GM19324 (cell line): Measurements from ENCODE around the gene SLC9B1.
"Not testable (repeated sequence)": the region's sequence is repeated elsewhere in the genome, so short reads cannot be mapped to it uniquely, and the experiment has no call there.

ENCODE experiments used
- ATAC-seq: cut with Tn5 transposase; IDR thresholded peaks from one replicate; pipeline ENCODE4 v1.9.1; 2021; ENCODE audit warnings: mild to moderate bottlenecking, moderate library complexity; ENCODE audit not compliant: unreplicated experiment, low FRiP score

SLC9B1 gene

GRCh38 chr4:103011378-103012025, 8.0 kb downstream of the SLC9B1 start:
- ATAC-seq = no peak

GRCh38 chr4:103010804-103011203, 8.7 kb downstream of the SLC9B1 start:
- no peak for ATAC-seq

GRCh38 chr4:103008875-103009729, 10.4 kb downstream of the SLC9B1 start:
- ATAC-seq = peak; percentile 72

DNA sequence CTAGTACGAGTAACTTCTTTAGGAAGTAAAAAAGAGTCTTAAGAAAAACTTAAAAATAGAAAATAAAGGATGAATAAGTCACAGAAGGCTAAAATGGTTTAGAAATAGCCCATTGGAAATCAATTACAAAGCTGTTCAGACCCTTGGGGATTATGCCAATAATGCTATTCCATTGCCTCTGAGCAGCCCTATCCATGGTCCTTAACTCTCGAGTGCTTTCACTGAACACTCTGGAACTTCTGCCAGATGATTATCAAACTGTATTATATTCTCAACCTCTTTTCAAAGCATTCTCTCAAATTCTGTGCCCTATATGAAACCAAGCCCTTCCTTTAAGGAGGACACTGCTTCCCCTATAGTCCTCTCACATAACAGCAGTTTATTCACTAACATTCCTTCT, 17.0 kb downstream of the SLC9B1 start:
- ATAC-seq = no peak

DNA sequence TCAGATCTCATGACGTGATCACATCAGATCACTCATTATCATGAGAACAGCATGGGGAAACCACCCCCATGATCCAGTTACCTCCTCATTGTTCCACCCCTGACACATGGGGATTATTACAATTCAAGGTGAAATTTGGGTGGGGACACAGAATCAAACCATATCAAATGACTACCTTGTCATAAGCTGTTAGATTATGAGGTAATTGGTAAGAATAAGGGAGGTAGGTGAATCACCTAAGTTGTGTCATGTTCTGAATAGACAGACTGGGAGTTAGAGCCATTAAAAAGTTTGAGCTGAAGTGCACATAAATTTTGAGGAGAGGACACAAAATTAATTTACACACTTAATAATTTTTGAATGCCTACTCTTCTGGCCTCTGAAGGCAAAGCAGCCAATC, 24.7 kb downstream of the SLC9B1 start:
- ATAC-seq = no peak

DNA sequence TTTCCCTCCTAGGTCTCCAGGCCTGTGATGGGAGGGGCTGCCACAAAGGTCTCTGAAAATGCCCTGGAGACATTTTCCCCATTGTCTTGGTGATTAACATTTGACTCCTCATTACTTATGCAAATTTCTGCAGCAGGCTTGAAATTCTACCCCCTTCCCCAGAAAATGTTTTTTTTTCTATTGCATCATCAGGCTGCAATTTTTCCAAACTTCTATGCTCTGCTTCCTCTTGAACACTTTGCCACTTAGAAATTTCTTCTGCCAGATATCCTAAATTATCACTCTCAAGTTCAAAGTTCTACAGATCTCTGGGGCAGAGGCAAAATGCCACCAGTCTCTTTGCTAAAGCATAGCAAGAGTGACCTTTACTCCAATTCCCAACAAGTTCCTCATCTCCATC, 25.5 kb downstream of the SLC9B1 start:
- ATAC-seq = not testable (repeated sequence)

GRCh38 chr4:102988429-102989020, 31.0 kb downstream of the SLC9B1 start:
- ATAC-seq = peak; percentile 56

GRCh38 chr4:102981005-102981404, 38.5 kb downstream of the SLC9B1 start:
- ATAC-seq = no peak

- not testable (repeated sequence) for ATAC-seq
These were observed 57.7 kb downstream of the SLC9B1 start for GRCh38 chr4:102961813-102962212.

DNA sequence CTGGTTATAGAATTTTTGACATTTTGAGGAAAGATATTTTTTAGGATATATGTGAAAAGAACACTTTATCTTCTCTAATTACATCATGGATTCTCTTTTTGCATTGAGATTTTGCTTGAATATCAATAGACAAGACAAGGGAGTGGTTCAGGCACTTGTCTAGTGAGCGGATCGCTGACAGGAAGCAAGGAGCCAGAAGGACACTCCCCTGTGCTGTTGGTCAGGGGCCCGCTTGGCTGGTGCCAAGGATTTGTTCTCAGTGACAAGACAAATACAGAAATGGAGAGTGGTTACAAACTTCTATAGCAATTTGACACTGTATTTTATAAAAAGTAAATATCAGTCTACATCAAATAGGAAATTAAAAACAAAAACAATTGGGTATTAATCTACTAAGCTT, 60.0 kb downstream of the SLC9B1 start:
- ATAC-seq = no peak

GRCh38 chr4:102945066-102945465, 74.4 kb downstream of the SLC9B1 start:
- no peak for ATAC-seq

- ATAC-seq = not testable (repeated sequence)
These were observed 81.4 kb downstream of the SLC9B1 start for GRCh38 chr4:102938063-102938462.

DNA sequence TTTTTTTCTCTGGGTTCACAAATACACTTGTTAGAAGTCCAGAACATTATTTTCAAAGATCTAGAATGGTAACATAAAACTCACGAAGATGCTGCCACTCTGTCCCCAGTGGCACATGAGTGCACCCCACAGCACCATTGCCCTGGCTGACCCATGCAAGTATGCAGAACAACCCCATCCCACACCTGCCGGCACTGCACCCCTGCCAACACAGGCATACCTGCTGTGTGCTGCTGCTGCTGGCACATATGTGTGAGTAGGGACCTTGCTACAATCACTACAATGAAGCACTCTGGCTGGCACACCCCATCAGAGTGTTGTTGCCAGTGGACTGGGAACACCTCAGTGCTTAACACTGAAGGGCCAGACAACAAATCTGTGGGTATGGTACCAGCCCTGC, 83.8 kb downstream of the SLC9B1 start:
- no peak for ATAC-seq

GRCh38 chr4:102919697-102920096, 99.8 kb downstream of the SLC9B1 start:
- ATAC-seq = not testable (repeated sequence)

DNA sequence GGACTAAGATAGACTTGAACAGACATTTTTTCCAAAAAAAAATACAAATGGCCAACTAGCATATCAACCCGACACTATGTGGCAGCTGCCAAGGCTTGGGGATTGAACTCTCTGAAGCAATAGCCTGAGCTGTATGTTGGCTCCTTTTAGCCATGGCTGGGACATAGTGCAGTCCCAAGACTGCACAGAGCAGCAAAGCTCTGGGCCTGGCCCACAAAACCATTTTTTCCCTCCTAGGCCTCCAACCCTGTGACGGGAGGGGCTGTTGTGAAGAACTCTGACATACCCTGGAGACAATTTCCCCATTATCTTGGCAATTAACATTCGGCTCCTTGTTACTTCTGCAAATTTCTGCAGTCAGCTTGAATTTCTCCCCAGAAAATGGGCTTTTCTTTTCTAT, 100.6 kb downstream of the SLC9B1 start:
- ATAC-seq = no peak

DNA sequence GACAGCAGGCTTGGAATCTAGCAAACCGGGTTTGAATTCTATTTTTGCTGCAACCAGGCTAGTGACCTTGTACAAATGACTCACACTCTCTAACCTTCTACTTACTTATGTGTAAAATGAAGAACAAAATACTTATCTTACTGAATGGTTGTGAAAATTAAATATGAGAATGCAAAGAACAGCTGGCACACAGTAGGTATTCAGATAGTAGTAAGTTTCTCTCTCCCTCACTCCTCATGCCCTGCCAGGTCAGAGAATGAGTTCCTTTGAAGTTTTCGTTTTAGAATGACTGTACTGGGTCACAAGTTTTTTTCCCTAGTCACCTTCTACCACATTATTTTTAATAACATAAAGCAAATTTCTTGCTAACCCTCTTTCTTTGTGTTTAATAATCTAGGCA, 117.7 kb downstream of the SLC9B1 start:
- no peak for ATAC-seq

DNA sequence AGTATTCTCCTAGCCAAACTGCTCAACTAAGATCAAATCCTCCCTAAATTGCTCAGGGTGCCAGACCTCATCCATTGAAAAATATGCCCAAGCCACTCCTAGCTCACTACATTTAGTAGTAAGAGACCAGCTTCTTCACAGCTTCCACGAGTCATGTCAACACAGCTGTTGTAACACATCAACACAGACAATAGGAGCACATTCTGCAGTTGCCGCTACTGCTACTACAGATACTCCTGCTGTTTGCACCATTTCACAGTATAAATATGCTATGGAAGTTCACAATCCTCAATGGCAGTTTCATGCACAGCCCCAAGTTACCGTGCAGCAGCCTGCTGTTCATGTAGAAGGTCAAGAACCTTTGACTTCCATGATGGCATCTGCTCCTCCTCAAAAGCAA, 121.9 kb downstream of the SLC9B1 start:
- not testable (repeated sequence) for ATAC-seq

- ATAC-seq = not testable (repeated sequence)
These were observed 123.0 kb downstream of the SLC9B1 start for GRCh38 chr4:102896547-102896946.

- ATAC-seq = not testable (repeated sequence)
These were observed 129.6 kb downstream of the SLC9B1 start for GRCh38 chr4:102889866-102890265.

DNA sequence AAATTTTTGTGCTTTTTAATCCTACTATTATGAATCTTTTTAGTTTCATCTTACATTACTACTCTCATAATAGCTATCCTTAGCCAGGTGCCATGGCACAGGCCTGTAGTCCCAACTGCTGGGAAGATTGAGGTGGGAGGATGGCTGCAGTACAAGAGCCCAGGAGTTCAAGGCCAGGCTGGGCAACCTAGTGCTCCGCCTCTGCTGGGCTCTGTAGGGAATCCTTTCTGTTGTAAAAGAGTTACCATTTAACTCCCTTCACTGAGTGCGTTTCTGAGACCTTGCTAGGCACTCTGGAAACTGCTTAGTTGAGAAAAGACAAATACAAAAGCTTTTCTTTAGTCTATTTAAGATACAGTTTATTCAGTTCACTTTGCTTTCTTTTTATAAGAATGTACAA, 130.9 kb downstream of the SLC9B1 start:
- not testable (repeated sequence) for ATAC-seq

GRCh38 chr4:102883278-102883677, 136.2 kb downstream of the SLC9B1 start:
- no peak for ATAC-seq
